T-helper 1 cell treated with Interleukin-12 subunit alpha and Interleukin-12 subunit beta and Interleukin-4 antibody, amounts not matched to agents 30 μg/mL and 1 μg/mL, for 36 hours (primary cell): ENCODE results near the gene ADARB2.

Experiments
- H3K27ac Mint-ChIP-seq: one replicate; pipeline ENCODE4 v1.8.0; 2021; ENCODE audit warnings: mild to moderate bottlenecking, mixed read lengths
- H3K27me3 Mint-ChIP-seq: one replicate; pipeline ENCODE4 v1.8.0; 2021; ENCODE audit warnings: low read depth, mixed read lengths
- H3K36me3 Mint-ChIP-seq: one replicate; pipeline ENCODE4 v1.8.0; 2021; ENCODE audit warnings: low read depth, mixed read lengths
- H3K4me1 Mint-ChIP-seq: one replicate; pipeline ENCODE4 v1.8.0; 2021; ENCODE audit warnings: low read depth, mixed read lengths
- H3K4me3 Mint-ChIP-seq: one replicate; pipeline ENCODE4 v1.8.0; 2021; ENCODE audit warnings: mild to moderate bottlenecking, moderate library complexity, mixed read lengths
- H3K9me3 Mint-ChIP-seq: one replicate; pipeline ENCODE4 v1.8.0; 2021; ENCODE audit warnings: mixed read lengths

The ADARB2 gene

DNA sequence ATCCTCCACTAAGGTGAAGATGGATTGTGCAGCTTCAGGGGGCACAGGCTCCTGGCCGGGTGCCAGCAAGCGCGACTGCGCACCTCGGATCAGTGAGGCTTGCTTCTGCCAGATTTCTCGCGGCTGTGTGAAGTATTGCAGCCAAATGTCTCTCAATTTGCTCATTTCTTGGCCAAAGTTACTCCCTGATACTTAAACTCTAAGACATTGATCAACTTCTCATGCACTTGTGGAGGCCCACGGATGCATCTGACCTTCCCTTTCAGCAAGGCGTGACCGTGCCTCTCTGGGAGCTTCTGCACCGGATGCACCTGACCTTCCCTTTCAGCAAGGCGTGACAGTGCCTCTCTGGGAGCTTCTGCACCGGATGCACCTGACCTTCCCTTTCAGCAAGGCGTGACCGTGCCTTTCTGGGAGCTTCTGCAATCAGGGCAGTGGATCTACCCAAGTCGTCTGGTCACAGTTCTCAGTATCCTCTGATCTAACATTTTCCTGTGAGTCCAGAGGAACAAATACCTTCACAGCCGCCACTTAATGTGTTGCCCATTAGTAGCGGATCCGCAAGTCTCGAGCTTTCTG lies 248.3 kb downstream of the ADARB2 start:
- Mint-ChIP-seq H3K36me3 (no peaks in the 10 kb centered on the region), H3K9me3 (no peaks in the 10 kb centered on the region), H3K4me3 (no peak overlapping the region), H3K27me3 (no peaks in the 10 kb centered on the region), H3K4me1 (no peaks in the 10 kb centered on the region), H3K27ac (no peak overlapping the region)

DNA sequence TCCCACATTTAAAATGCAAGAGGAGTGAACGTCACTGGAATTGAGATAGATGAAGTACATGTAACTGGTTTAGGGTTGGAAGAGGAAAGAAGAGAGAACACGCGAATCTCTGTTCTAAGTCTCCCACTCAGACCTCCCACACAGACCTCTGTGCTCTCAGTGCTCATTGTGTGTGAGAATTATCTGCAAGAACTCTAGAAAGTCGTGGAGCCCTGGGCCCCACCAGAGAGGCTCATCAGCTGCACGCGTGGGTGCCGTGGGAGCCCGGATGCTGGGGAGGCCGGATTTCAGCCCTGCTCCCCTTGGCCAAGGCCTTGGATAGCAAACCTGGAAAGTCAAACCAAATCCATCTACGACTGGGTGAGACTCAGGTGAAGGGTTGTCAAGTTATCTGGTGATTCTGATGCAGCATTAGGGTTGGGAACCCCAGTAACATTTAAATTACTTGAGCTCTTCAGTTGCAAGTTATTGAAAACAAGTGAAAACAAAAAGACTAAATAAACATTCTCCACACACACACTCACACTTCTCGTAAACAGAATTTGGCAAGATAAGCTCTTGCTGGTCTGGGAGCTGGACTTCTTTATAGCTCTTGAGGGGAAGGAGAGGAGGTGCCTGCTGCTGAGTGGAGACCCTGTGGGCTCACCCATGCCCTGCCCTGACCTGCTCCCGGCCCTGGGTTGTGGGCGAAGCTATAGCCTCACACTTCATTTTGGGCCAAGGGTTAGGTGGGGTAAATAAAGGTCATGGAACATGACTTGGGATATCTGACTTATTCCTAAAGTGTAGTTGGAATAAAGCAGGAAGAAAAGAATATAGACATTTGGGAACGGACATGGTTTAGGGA lies 250.3 kb downstream of the ADARB2 start:
- Mint-ChIP-seq H3K9me3 (no peaks in the 10 kb centered on the region), H3K4me1 (no peaks in the 10 kb centered on the region), H3K4me3 (no peak overlapping the region), H3K36me3 (no peaks in the 10 kb centered on the region), H3K27me3 (no peaks in the 10 kb centered on the region), H3K27ac (no peak overlapping the region)

DNA sequence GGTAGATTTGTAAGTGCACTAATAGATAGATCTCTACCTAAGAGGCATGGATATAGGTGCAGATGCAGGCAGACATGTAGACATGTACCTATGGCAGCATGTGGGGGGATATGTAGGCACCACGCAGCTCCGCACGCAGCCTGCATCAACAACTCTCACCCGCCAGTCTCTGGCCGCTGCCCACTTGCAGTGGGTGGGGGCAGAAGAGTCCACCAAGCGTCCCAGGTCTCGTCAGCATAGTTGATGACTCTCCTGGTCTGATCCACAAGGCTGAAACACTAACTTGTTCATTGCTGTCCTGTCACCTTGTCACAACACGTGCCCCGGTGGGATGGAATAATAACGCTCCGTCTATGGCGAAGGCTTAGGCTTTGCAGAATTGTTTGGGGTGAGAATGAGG lies 252.0 kb downstream of the ADARB2 start:
- Mint-ChIP-seq H3K4me1 (no peaks in the 10 kb centered on the region), H3K27me3 (no peaks in the 10 kb centered on the region), H3K27ac (no peak overlapping the region), H3K9me3 (no peaks in the 10 kb centered on the region), H3K4me3 (no peak overlapping the region), H3K36me3 (no peaks in the 10 kb centered on the region)

DNA sequence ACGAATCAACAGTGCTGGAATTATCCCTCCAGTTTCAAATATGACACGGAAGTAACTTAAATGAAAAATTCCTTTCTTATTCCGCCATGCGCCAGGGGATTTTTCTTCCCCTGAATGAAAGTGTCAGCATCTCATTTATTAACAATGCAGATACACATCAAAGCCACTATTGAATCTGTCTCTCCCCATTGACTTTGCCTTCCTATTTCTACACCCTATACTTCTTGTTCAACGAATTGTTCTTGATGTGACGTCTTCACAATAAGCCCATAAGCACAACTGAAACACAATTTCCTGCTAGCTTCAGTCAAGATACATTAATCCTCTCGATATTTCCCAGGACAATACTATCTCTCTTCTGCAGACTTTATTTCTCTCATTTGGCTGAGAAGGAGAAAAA lies 253.5 kb downstream of the ADARB2 start:
- Mint-ChIP-seq H3K9me3 (no peaks in the 10 kb centered on the region), H3K36me3 (no peaks in the 10 kb centered on the region), H3K27ac (no peak overlapping the region)

DNA sequence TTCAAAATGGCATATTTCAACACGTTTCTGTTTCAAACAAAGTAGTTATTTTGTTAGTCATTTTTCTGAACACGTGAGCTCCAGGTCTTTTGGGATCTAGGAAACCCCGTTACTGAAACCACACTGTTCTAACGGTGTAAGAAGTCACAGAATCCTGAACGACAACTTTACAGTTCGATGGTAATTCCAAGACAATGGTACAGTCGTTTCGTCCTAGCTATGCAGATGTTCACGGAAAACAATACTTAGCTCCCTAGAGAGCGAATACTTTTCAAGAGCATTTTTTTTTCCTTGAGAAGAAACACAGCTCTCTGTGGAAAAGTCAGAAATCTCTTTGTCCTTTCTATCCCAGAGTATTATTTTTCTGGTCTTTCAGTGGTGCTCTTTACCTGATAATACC lies 254.1 kb downstream of the ADARB2 start:
- H3K4me3 Mint-ChIP-seq, result no peak overlapping the region

More for the DNA sequence above, 253.5 kb downstream of the ADARB2 start:
- H3K4me3 Mint-ChIP-seq, result no peak overlapping the region
- no peaks in the 10 kb centered on the region for H3K4me1 Mint-ChIP-seq
- no peaks in the 10 kb centered on the region for H3K27me3 Mint-ChIP-seq

DNA sequence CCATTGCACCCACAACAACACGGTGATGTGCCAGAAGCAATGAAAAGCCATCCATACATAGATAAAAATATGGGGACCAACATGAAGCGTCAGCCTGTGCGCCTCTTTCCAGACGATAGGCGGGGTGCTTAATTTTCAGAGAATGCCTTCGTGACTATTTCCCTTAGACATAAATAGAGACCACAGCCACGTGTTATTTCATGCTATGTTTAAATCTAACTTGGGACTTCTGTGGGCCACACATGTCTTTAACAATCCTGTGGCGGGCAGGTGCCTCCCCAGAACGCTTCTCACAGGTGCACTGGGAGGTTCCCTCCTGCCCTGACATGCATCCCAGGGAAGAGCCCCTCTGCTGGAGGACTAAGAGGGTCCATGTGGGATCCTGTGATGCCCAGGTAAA lies 259.7 kb downstream of the ADARB2 start:
- no peak overlapping the region for H3K27ac Mint-ChIP-seq
- no peak overlapping the region for H3K4me3 Mint-ChIP-seq
- no peaks in the 10 kb centered on the region for H3K36me3 Mint-ChIP-seq
- H3K4me1 Mint-ChIP-seq, result no peaks in the 10 kb centered on the region
- no peaks in the 10 kb centered on the region for H3K27me3 Mint-ChIP-seq
- no peaks in the 10 kb centered on the region for H3K9me3 Mint-ChIP-seq

More for the DNA sequence above, 254.1 kb downstream of the ADARB2 start:
- Mint-ChIP-seq H3K9me3 (no peaks in the 10 kb centered on the region), H3K36me3 (no peaks in the 10 kb centered on the region), H3K27me3 (no peaks in the 10 kb centered on the region), H3K4me1 (no peaks in the 10 kb centered on the region), H3K27ac (no peak overlapping the region)

DNA sequence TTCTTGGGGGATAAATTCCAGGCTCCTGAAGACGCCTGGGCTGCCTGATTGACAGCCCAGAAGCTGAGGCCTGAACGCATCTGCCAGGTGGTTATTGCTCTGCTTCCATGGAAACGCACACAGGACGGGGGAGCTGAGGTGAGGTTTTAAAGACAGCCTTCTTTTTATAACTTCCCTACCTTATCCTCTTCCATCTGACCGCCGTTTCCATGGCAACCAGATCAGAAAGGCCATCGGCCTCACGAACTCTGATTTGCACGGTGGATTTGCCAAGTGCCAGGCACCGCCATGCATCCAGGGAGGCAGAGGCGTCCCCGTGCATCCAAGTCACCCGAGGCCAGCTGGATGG lies 260.9 kb downstream of the ADARB2 start:
- Mint-ChIP-seq H3K27me3 (no peaks in the 10 kb centered on the region), H3K36me3 (no peaks in the 10 kb centered on the region), H3K4me1 (no peaks in the 10 kb centered on the region), H3K4me3 (no peak overlapping the region), H3K27ac (no peak overlapping the region), H3K9me3 (no peaks in the 10 kb centered on the region)

DNA sequence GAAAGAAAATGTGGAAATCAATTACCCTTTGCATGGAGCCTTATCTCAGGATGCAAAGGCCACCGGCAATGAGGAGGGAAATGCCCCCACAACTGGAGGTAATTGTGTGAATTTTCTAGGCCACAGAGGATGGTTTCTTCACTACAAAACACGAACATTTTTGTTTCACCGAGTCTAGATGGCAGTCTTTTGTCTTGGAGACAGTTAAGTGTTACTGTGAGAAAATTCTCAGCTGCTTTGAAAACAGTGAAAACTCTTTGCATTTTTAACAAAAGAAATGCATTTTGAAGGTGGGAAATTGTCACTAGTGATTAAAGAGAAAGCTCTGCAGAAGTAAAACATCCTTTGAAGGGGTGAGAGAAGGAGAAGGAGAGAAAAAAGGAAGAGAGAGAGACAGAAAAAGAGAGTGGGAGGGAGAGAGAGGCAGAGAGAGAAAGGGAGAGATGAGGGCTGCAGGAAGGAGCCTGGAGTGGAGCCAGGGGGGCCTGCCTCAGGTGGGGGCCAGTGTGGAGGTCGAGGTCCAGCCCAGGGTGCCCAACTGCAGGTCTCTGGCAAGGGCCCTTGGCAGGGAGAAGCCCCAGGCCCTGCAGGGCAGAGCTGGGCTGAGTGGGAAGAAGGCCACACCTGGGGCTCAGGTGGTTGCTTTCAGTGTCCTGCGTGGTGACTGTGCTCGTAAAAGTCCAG lies 261.4 kb downstream of the ADARB2 start:
- H3K27ac Mint-ChIP-seq, result no peak overlapping the region

DNA sequence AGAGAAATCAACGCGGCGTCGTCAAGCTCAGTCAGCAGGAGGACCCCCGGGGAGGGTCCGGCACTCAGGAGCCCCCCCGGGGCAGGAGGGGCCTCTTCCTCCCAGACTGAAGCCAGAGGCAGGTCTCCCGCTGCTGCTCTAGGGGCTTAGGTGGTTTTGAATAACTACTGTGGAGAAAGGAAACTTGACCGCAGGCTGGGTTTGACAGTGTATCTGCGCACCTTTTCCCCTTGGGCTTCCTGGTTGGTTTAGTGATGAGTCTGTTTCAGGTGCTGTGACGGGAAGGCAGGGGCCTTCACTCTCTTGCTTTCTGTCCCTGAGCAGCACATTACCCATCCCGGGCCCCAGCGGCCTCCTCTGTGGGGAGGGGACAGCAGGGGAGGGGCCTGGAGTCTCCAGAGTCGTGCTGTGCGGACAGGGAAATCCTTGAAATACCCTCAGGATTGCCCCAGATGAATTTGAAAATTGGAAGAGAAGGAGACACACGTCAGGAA lies 262.2 kb downstream of the ADARB2 start:
- Mint-ChIP-seq H3K27ac (no peak overlapping the region), H3K4me1 (no peaks in the 10 kb centered on the region), H3K27me3 (no peaks in the 10 kb centered on the region), H3K9me3 (no peaks in the 10 kb centered on the region), H3K4me3 (no peak overlapping the region), H3K36me3 (no peaks in the 10 kb centered on the region)

More for the DNA sequence above, 261.4 kb downstream of the ADARB2 start:
- Mint-ChIP-seq H3K9me3 (no peaks in the 10 kb centered on the region), H3K4me1 (no peaks in the 10 kb centered on the region), H3K36me3 (no peaks in the 10 kb centered on the region), H3K27me3 (no peaks in the 10 kb centered on the region), H3K4me3 (no peak overlapping the region)

DNA sequence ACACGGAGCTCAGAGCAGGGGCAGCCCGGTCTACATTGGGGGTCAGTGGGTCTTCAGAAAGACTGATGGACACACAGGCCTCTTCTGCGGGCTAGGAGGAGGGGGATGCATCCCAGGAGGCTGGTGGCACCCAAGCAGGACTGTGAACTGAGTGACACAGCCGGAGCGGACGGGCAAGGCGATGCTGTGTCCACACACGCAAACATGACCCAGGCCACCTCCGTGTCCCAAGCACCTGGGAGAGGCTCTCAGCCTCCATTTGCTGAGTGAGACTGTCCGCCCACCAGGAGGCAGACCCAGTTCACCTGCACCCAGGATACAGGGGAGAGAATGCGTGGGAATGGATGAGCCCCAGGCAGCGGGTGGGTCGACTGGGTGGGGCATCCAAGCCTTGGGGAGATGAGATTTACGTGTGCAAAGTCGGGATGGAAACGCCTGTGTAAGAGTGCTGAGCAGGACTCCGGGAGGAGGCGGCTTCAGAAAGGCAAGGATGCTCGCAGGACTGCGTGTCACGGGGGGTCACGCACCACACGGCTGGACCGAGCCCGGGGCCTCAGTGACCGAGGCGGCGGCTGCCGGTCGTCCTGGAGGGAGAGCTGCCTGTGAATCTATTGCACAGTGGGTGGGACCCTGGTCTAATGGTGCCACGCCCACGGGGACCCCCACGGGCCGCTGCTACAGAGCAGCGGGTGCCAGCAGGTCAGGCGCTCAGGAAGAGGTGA lies 262.8 kb downstream of the ADARB2 start:
- no peaks in the 10 kb centered on the region for H3K27me3 Mint-ChIP-seq
- H3K27ac Mint-ChIP-seq, result no peak overlapping the region
- H3K4me1 Mint-ChIP-seq, result no peaks in the 10 kb centered on the region
- no peaks in the 10 kb centered on the region for H3K9me3 Mint-ChIP-seq
- H3K36me3 Mint-ChIP-seq, result no peaks in the 10 kb centered on the region
- no peak overlapping the region for H3K4me3 Mint-ChIP-seq

DNA sequence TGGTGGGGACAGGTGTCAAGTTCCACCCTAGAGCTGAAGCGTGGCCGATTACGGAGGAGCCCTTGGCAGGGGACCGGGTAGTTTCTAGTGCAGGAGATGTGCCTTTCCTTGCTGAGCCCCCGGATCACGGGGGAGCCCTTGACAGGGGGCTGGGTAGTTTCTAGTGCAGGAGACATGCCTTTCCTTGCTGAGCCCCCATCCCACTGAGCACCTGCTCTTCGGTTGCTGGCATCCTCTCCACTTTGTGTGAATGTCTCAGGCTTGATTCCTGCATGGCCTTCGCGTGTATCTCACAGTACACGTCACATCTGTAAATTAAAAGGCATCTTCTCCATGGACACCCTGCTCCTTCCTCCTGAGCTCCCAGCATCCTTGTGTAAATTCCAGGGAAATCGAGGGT lies 263.5 kb downstream of the ADARB2 start:
- H3K4me1 Mint-ChIP-seq, result no peaks in the 10 kb centered on the region
- no peaks in the 10 kb centered on the region for H3K36me3 Mint-ChIP-seq
- no peaks in the 10 kb centered on the region for H3K27me3 Mint-ChIP-seq
- H3K9me3 Mint-ChIP-seq, result no peaks in the 10 kb centered on the region
- no peak overlapping the region for H3K27ac Mint-ChIP-seq
- H3K4me3 Mint-ChIP-seq, result no peak overlapping the region

DNA sequence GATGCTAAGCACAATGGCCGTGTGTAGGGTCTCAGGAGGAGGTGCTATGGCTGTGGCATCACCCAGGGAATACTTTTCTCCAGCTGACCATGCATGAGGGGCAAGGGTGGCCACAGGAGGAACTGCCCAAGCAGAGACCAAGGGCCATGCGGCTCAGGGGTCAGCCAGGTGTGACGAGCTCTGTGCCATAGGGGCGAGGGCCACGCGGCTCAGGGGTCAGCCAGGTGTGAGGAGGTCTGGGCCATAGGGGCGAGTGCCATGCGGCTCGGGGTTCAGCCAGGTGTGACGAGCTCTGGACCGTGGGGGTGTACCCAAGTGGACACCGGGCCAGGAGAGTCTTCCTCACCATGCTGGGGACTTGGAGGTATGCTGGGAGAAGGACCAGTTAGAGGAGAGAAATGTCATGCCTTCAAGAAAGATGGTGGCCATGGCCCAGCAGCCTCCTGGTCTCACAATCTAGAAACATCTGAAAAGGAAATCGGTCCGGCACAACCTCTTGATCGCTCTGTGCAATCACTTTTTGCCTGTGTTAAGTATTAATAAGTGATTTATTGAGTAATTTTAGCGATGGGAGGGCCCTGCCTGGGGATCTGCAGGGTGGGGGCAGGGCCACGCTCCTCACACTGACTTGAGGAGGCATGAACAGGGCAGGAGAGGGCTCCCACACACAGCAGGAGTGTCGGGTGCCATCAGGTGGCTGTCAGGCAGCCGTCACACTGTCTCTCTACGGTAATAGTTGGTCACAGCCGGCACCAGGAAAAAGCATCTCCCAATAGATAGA lies 265.0 kb downstream of the ADARB2 start:
- Mint-ChIP-seq H3K9me3 (no peaks in the 10 kb centered on the region), H3K27ac (no peak overlapping the region), H3K36me3 (no peaks in the 10 kb centered on the region), H3K4me3 (no peak overlapping the region), H3K4me1 (no peaks in the 10 kb centered on the region), H3K27me3 (no peaks in the 10 kb centered on the region)

DNA sequence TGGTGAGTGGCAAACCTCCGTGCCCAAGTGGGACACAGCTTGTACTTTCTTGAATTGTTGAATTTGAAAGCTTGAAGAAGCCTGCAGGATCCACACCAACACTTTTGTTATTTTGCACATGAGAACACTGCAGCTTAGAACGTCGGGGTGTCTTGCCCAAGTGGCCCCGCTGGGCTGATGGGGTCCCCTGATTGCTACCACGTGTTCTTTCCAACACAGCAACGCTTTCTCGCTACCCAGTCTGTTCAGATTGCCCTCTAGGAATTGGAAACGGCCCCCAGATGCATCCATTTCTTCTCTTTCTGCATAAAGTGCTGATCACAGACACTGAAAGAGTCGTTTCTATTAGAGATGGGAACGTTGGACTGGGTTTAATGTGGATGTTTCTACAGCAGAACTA lies 268.5 kb downstream of the ADARB2 start:
- Mint-ChIP-seq H3K4me3 (no peak overlapping the region), H3K27ac (no peak overlapping the region), H3K9me3 (no peaks in the 10 kb centered on the region), H3K27me3 (no peaks in the 10 kb centered on the region), H3K4me1 (no peaks in the 10 kb centered on the region), H3K36me3 (no peaks in the 10 kb centered on the region)
